Esophagus muscularis mucosa (tissue), 4 donors: ENCODE results near the gene BEST2.

Source experiments
- CTCF ChIP-seq, 3 experiments: fragments of 200-600 bp in 2 of 3; fragments of 450-650 bp in 1 of 3; sonication (generic) in 2 of 3; IDR thresholded peaks; one replicate each; pipeline ENCODE4 v1.5.1; 2017 to 2019; ENCODE audit warnings: antibody characterized with exemption in 3 of 3, mild to moderate bottlenecking in 2 of 3, moderate library complexity in 1 of 3
- EP300 ChIP-seq: sonication (generic); formaldehyde crosslinking; IDR thresholded peaks from one replicate; pipeline ENCODE4 v1.6.1; 2017; ENCODE audit warnings: antibody characterized with exemption
- POLR2A ChIP-seq: fragments of 450-650 bp; IDR thresholded peaks from one replicate; pipeline ENCODE4 v1.6.1; 2017; ENCODE audit warnings: antibody characterized with exemption, moderate library complexity, mild to moderate bottlenecking, low read depth
- POLR2AphosphoS5 ChIP-seq, 2 donors: sonication (generic); formaldehyde crosslinking; IDR thresholded peaks; one replicate each; pipeline ENCODE4 v1.6.1; 2017; ENCODE audit warnings: antibody characterized with exemption in 2 of 2

GRCh38 chr19:12791345-12792050 is 39.9 kb downstream of the BEST2 start, which contains the start of gene JUNB:
- peak; percentile 100 for TF ChIP-seq POLR2A
- TF ChIP-seq CTCF (IDR thresholded peaks at IDR 0.05), result no peak
- no peak for TF ChIP-seq EP300
- peak in 1 of 2 donors; percentile 100 for TF ChIP-seq POLR2AphosphoS5 (IDR thresholded peaks at IDR 0.05)
